ENCODE data around the gene DCUN1D2.

The DCUN1D2 gene

DNA sequence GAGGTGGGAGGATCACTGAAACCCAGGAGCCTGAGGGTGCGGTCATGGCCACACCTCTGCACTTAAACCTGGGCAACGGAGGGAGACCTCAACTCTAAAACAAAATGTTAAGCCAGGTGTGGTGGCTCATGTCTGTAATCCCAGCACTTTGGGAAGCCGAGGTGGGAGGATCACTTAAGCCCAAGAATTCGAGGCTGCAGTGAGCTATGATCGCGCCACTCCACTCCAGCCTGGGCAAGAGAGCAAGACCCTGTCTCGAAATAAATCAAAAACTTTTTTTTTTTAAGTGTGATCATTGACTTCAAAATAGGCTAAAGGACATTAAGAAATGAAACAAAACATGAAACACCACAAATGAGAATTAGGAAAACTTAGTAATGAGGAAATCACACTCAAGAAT lies 20.9 kb downstream of the DCUN1D2 start:
- TF ChIP-seq ZFX (IDR thresholded peaks at IDR 0.05), result no peak
- TF ChIP-seq, protein P1, sequence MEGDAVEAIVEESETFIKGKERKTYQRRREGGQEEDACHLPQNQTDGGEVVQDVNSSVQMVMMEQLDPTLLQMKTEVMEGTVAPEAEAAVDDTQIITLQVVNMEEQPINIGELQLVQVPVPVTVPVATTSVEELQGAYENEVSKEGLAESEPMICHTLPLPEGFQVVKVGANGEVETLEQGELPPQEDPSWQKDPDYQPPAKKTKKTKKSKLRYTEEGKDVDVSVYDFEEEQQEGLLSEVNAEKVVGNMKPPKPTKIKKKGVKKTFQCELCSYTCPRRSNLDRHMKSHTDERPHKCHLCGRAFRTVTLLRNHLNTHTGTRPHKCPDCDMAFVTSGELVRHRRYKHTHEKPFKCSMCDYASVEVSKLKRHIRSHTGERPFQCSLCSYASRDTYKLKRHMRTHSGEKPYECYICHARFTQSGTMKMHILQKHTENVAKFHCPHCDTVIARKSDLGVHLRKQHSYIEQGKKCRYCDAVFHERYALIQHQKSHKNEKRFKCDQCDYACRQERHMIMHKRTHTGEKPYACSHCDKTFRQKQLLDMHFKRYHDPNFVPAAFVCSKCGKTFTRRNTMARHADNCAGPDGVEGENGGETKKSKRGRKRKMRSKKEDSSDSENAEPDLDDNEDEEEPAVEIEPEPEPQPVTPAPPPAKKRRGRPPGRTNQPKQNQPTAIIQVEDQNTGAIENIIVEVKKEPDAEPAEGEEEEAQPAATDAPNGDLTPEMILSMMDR (conservative IDR thresholded peaks at IDR 0.05), result no peak
- peak overlapping the region; percentile 5 for H3K27ac ChIP-seq

DNA sequence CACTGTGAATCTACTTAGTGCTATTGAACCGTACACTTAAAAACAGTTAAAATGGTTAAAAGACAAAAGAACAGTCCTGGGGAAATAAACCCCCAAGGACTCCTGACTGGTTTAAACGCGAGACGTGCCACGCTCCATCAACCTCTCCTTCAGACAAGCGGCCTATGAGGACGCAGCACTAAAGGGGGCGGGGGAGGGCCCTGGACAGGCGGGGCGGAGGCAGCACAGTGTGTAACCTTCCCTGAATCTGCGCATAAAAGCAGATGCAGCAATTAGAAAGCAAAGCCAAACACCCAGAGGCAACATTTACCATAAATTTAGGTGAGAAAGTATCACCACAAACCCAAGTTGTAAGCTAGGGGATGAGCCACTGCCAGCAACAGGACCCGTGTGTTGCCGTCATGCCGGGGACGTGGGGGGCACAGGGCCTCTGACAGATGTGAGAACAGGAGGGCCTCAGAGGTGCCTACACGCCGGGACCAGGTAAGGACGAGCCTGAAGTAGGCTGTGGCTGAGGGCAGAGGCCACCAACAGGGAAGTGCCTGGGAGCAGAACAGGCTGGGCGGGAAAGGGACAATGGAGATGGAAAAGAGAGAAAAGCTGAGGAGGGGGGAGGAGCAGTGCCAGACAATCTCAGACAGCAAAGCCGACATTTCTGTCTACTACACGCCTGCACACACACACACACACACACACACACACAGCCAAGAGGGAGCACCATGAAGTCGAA lies 21.9 kb downstream of the DCUN1D2 start:
- TF ChIP-seq ZFX (IDR thresholded peaks at IDR 0.05), result no peak
- TF ChIP-seq, protein P1 (conservative IDR thresholded peaks at IDR 0.05), result no peak
- H3K27ac ChIP-seq, result peak overlapping the region; percentile 5

DNA sequence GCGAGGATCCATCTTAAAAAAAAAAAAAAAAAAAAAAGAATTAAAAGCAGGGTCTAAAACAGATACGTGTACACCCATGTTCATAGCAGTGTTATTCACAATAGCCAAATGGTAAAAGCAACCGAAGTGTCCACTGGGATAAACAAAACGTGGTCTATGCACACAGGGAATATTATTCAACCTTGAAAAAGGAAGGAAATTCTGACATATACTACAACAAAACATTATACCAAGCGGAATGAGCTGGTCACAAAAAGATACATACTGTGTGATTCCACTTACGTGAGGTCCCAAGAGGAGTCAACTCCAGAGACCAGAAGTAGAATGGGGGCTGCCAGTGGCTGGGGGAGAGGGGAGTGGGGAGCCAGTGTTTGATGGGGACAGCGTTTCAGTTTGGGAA lies 22.5 kb downstream of the DCUN1D2 start:
- TF ChIP-seq, protein P1 (conservative IDR thresholded peaks at IDR 0.05), result no peak
- no peak for TF ChIP-seq ZFX (IDR thresholded peaks at IDR 0.05)

DNA sequence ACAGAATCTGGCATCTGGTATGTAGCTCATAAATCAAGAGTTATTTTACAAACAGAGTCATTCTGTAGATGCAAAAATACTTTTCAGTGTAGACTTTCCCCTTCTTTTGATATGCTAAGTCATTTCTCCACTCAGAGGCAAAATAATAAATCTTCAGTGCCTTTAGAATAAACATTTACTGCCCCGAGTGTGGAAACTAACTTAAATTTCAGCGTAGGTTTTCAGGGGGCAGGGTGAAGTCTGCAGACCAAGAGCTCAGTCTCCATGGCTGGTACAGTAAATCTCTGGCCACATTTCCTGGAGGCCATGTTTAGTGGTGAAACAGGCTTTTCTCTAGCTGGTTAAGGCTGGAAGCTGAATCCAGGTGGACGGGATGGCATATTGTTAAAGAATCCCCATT lies 24.1 kb downstream of the DCUN1D2 start:
- no peak for TF ChIP-seq ZFX (IDR thresholded peaks at IDR 0.05)
- TF ChIP-seq, protein P1 (conservative IDR thresholded peaks at IDR 0.05), result no peak
- H3K27ac ChIP-seq, result no peak overlapping the region

More for the DNA sequence above, 22.5 kb downstream of the DCUN1D2 start:
- no peak overlapping the region for H3K27ac ChIP-seq

DNA sequence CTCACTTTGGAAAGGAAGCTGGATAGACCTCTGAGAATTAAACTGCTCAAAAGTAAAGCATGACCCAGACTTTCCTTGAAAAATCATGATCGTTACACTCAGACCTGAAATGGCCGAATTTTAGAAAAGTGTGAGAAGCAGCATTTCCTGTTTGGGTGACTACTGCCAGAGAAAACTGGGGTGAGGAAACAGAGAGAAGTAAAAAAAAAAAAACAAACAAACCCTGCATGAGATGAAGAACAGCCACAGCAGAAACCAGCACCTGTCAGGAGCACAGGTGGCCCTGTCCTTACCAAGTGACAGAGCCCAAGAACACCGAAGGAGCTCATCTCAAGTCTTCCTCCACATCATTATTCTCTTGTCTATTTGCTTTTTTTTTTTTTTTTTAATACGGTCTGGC lies 25.2 kb downstream of the DCUN1D2 start:
- TF ChIP-seq, protein P1 (conservative IDR thresholded peaks at IDR 0.05), result no peak
- TF ChIP-seq ZFX (IDR thresholded peaks at IDR 0.05), result no peak
- H3K27ac ChIP-seq, result no peak overlapping the region

DNA sequence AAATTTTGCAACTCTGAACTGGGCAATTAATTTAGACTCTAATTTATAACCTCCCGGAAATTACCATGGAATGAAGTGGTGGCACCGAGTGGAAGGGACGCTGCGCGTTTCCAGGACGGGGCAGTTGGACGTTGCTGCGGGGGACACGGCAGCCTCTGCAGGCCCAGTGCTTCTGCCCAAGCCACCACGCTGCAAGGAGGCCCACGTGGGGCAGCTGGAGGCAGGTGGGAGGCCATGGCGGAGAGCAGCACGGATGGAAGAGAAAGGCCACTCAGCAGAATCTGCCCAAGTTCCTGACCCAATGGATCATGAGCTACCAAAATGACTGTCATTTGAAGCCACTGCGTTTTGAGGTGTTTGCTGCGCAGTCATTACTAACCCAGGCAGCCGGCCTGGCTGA lies 26.0 kb downstream of the DCUN1D2 start:
- no peak for TF ChIP-seq ZFX (IDR thresholded peaks at IDR 0.05)
- TF ChIP-seq, protein P1 (conservative IDR thresholded peaks at IDR 0.05), result no peak
- no peak overlapping the region for H3K27ac ChIP-seq

DNA sequence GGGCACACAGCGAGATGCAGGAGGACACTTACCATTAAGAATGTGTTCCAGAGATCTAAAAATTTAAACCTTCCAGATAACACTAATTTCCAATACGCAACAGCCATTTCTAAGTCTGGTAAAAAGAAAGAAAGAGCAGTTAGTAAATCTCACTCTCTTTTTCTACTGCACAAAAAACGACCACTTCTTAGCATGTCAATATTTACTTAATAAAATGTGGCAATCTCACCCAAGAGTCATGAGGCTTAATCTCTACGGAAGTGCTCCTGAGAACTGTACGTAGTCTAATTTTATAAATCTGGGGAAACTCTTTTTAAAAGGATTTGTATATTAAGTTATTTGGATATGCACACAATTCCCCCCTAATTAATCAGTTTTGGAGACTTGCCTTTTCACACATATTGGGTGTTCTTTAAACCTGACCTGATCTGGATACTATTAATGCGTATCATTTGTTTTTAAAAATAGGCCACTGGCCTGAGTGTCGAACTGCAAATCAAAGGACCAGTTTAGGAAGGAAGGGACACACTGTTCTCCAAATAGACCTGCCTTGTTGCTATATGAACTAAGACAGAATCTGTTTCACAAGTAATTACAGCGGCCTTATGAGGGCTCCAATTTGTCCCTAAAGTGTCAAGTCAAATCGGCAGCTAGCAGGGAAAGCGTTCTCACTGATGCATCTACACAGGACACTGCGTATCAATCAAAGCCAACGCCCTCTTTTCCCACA lies 29.3 kb downstream of the DCUN1D2 start:
- TF ChIP-seq, protein P1 (conservative IDR thresholded peaks at IDR 0.05), result no peak
- H3K27ac ChIP-seq, result no peak overlapping the region
